SK-N-SH (cell line): ENCODE results near the gene PRDM15. TPM values are rescaled to one million over a fixed set of nuclear protein-coding genes. Genes with fewer than 3 reads are reported as not detected.
A peak's percentile ranks its signal among the peaks of the same experiment; 100 is the strongest.

Experiments used
- CTCF ChIA-PET: fragments of 300-600, 350-600 bp; formaldehyde crosslinking; extraction: SDS; loops from one replicate; lab custom pipeline; 2021; lab: Yijun Ruan, JAX
- POLR2A ChIA-PET: fragments of 350-600 bp; sonication (Branson Sonifier 250); formaldehyde crosslinking; extraction: SDS; loops from one replicate; lab custom pipeline; 2020; ENCODE audit warnings: antibody characterized with exemption, inconsistent platforms; lab: Yijun Ruan, JAX
- DNase-seq: peaks from one replicate; pipeline ENCODE4 v3.0.0; 2012
- H2AFZ ChIP-seq: fragments of 200-600 bp; sonication (generic); 2 replicates; pipeline ENCODE4 v1.8.1; 2016; ENCODE audit warnings: antibody characterized with exemption, mild to moderate bottlenecking, low read depth
- H3F3A ChIP-seq: fragments of 200-600 bp; sonication (generic); replicated peaks from 2 replicates; pipeline ENCODE3; 2016; ENCODE audit warnings: antibody characterized with exemption, mild to moderate bottlenecking; ENCODE audit not compliant: insufficient read depth
- H3K27ac ChIP-seq, 2 experiments: fragments of 200-500 bp in 1 of 2; fragments of 200-600 bp in 1 of 2; sonication (Bioruptor generic) in 1 of 2; sonication (generic), shearing (Covaris generic) in 1 of 2; 2 replicates each; pipeline versions ENCODE4 v1.5.1 to v1.6.1; 2014 to 2016; ENCODE audit warnings: low read depth in 2 of 2, inconsistent platforms in 1 of 2, low read length in 1 of 2, mild to moderate bottlenecking in 1 of 2, mixed read lengths in 1 of 2
- H3K27me3 ChIP-seq: fragments of 200-600 bp; sonication (generic), shearing (Covaris generic); 2 replicates; pipeline ENCODE4 v1.6.1; 2016; ENCODE audit warnings: mixed run types; ENCODE audit not compliant: insufficient read depth
- H3K36me3 ChIP-seq, 2 experiments: fragments of 200-500 bp in 1 of 2; fragments of 200-600 bp in 1 of 2; sonication (Bioruptor generic) in 1 of 2; sonication (generic) in 1 of 2; replicated peaks in 1 of 2; 2 replicates each; pipeline versions ENCODE3 to v1.5.1; 2014 to 2016; ENCODE audit warnings: low read length in 1 of 2, mild to moderate bottlenecking in 1 of 2; ENCODE audit not compliant: insufficient read depth in 2 of 2, control insufficient read depth in 1 of 2
- H3K4me1 ChIP-seq, 2 experiments: fragments of 200-500 bp in 1 of 2; fragments of 200-600 bp in 1 of 2; sonication (Bioruptor generic) in 1 of 2; sonication (generic), shearing (Covaris generic) in 1 of 2; 2 replicates each; pipeline versions ENCODE4 v1.5.1 to v1.6.1; 2014 to 2016; ENCODE audit warnings: low read depth in 1 of 2, low read length in 1 of 2, mixed run types in 1 of 2; ENCODE audit not compliant: insufficient read depth in 2 of 2, control insufficient read depth in 1 of 2
- H3K4me2 ChIP-seq: fragments of 200-600 bp; sonication (generic), shearing (Covaris generic); 2 replicates; pipeline ENCODE4 v1.6.1; 2017; ENCODE audit warnings: mixed run types
- H3K4me3 ChIP-seq, 2 experiments: fragments of 200-500 bp in 1 of 2; fragments of 200-600 bp in 1 of 2; sonication (Bioruptor generic) in 1 of 2; sonication (generic), shearing (Covaris generic) in 1 of 2; 2 replicates each; pipeline versions ENCODE4 v1.5.1 to v1.8.1; 2014 to 2016; ENCODE audit warnings: low read depth in 2 of 2, inconsistent platforms in 1 of 2, low read length in 1 of 2, mild to moderate bottlenecking in 1 of 2, mixed read lengths in 1 of 2, moderate library complexity in 1 of 2
- H3K79me2 ChIP-seq: fragments of 200-600 bp; sonication (generic); 2 replicates; pipeline ENCODE4 v1.8.1; 2017; ENCODE audit warnings: mild to moderate bottlenecking; ENCODE audit not compliant: insufficient read depth
- H3K9ac ChIP-seq: fragments of 200-600 bp; sonication (generic); 2 replicates; pipeline ENCODE4 v1.6.1; 2017; ENCODE audit warnings: mixed run types
- H3K9me2 ChIP-seq: fragments of 200-600 bp; sonication (generic); 2 replicates; pipeline ENCODE4 v1.6.1; 2017; ENCODE audit warnings: mixed run types
- H3K9me3 ChIP-seq: fragments of 200-600 bp; sonication (generic); 2 replicates; pipeline ENCODE4 v1.6.1; 2017; ENCODE audit warnings: mixed run types, mild to moderate bottlenecking, moderate library complexity
- H4K20me1 ChIP-seq: fragments of 200-600 bp; sonication (generic); 2 replicates; pipeline ENCODE4 v1.6.1; 2017; ENCODE audit warnings: mild to moderate bottlenecking, mixed run types; ENCODE audit not compliant: insufficient read depth
- FOXM1 ChIP-seq: IDR thresholded peaks from 2 replicates; pipeline ENCODE4 v1.4.0; 2012; ENCODE audit warnings: low read depth, mild to moderate bottlenecking
- REST ChIP-seq: IDR thresholded peaks from 2 replicates; pipeline ENCODE4 v1.6.1; 2012; ENCODE audit warnings: mild to moderate bottlenecking, low read depth, low read length, moderate library complexity
- SIN3A ChIP-seq: IDR thresholded peaks from 2 replicates; pipeline ENCODE4 v1.6.1; 2012; ENCODE audit warnings: low read depth, mild to moderate bottlenecking, low read length, moderate library complexity, borderline replicate concordance
- YY1 ChIP-seq: IDR thresholded peaks from 2 replicates; pipeline ENCODE4 v1.4.0; 2012; ENCODE audit warnings: low read depth, mild to moderate bottlenecking
- ZBTB33 ChIP-seq: IDR thresholded peaks from 2 replicates; pipeline ENCODE4 v1.4.0; 2012; ENCODE audit warnings: low read depth, borderline replicate concordance
- WGBS: methylation state at CpG from one replicate; pipeline ENCODE4 v1.1.6; 2017; ENCODE audit warnings: low lambda C conversion rate; 5-methylcytosine and 5-hydroxymethylcytosine counted together
- polyA plus RNA-seq, 3 experiments: library from polyadenylated mRNA; depleted of rRNA; stranded (reverse); fragments of >200 nt; gene quantifications; 2 replicates each; pipeline ENCODE4 v1.2.3, GENCODE V29; 2012

Gene PRDM15
- polyA plus RNA-seq, 1 of the 3 experiments (the other 2 are of a cell fraction), result 7.0 TPM

DNA sequence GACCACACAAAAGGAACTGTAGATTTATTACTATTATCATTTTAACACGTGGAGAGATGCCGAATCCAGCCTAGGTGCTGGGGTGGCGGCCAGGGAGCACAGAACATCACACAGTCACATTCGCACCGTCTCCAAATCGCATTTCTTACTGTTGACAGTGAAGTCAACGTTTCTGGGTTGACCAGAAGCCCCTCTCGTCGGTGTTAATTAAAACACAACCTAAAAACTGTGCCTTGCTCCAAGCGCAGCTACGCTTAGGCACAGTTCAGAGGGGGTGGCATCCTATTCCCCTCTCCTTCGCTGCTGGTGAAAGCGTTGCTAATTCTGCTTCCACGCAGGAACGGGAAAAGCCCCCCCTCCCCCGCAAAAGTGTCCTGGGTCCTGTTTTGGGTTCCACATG lies 116.4 kb downstream of the PRDM15 start:
- no peak overlapping the region for H3K27ac ChIP-seq
- H3K9me3 ChIP-seq, result no peaks in the 10 kb centered on the region
- no peak overlapping the region for H3K9ac ChIP-seq
- H3K4me2 ChIP-seq, result no peak overlapping the region
- H3K36me3 ChIP-seq, result no peaks in the 10 kb centered on the region
- no peak for TF ChIP-seq FOXM1
- H3K27me3 ChIP-seq, result no peaks in the 10 kb centered on the region
- no peak for DNase-seq
- peaks cover 6% of the 10 kb centered on the region for H3F3A ChIP-seq
- no peak overlapping the region for H2AFZ ChIP-seq
- H3K79me2 ChIP-seq, result peaks cover 16% of the 10 kb centered on the region; the same call in 1 of the 2 replicates
- H4K20me1 ChIP-seq, result no peaks in the 10 kb centered on the region
- no peaks in the 10 kb centered on the region for H3K9me2 ChIP-seq
- ChIA-PET POLR2A (no interaction called here), CTCF (interaction anchor here (1.3 to 2.1 kb wide), 2 partner anchors 16 to 150 kb away, joined by 5 to 16 read pairs; no protein-coding TSS in a partner anchor)
- no peak overlapping the region for H3K4me3 ChIP-seq
- WGBS, result 88% methylated on average over 16 of the region's 16 CpGs
- H3K4me1 ChIP-seq, result peaks cover 0 to 10% of the 10 kb centered on the region in 2 experiments; a peak in 2 of 4 replicates

DNA sequence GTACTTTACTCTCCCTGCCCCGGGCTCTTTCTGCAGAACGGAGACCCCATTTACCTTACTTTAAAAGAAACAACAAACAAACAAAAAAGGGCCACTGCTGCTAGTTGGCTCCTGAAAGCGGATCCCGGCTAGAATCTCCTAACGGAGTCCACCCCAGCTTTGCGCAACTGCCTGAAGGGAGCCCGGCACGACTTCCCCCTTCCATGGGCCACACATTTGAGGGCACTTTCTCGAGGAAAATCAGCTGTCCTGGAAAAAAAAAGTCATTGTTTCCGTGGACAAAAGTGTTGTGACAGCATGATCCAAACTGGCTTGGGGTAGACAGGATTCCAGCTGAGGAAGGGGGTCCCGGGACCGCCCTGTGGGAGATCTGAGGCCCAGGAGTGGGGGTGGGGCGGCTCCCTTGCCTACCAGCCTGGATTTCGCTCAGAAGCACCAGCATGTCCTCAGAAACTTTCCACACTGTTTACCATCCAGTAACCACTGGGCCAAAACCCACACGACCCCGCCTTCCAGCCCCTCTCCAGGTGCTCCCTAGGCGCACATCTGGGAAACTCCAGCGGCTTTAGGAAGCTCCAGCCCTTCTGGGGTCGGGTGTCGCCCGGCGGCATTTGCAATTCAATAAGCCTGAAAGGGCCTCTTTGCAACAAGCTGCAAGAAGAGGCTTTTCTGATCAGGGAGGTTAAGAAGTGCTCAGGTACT lies 117.1 kb downstream of the PRDM15 start:
- POLR2A ChIA-PET, result no interaction called here
- WGBS, result 53% methylated on average over 15 of the region's 22 CpGs
- Histone ChIP-seq H3K4me2 (peak overlapping the region; percentile 33; the same call in 1 of the 2 replicates), H2AFZ (peak overlapping the region; percentile 63), H3K79me2 (peaks cover 16% of the 10 kb centered on the region; the same call in 1 of the 2 replicates), H3K4me3 (no peak overlapping the region), H3K27ac (peak overlapping the region in 1 of 2 experiments; percentile 31; a peak in 1 of 4 replicates), H3K9ac (no peak overlapping the region), H3K9me3 (no peaks in the 10 kb centered on the region), H3F3A (no peaks in the 10 kb centered on the region), H3K9me2 (no peaks in the 10 kb centered on the region), H3K36me3 (no peaks in the 10 kb centered on the region), H3K4me1 (peaks cover 0 to 10% of the 10 kb centered on the region in 2 experiments; a peak in 2 of 4 replicates), H3K27me3 (no peaks in the 10 kb centered on the region), H4K20me1 (no peaks in the 10 kb centered on the region)
- CTCF ChIA-PET, result interaction anchor here (1.4 to 2.0 kb wide), 3 partner anchors 15 to 149 kb away, joined by 4 to 10 read pairs (median 6); no protein-coding TSS in a partner anchor
- no peak for DNase-seq
- TF ChIP-seq ZBTB33, result no peak
- TF ChIP-seq SIN3A, result no peak
- no peak for TF ChIP-seq REST
- no peak for TF ChIP-seq YY1
